IMR-90 (cell line): ENCODE measurements around the gene ANKH. TPM values are rescaled to one million over a fixed set of nuclear protein-coding genes. Genes with fewer than 3 reads are reported as not detected.
A peak's percentile ranks its signal among the peaks of the same experiment; 100 is the strongest.

ENCODE experiments used
- ATAC-seq: fragments of 200-7000 bp; cut with Tn5 transposase; 2 replicates; pipeline ENCODE4 v1.9.1; 2020; ENCODE audit warnings: low read depth, mild to moderate bottlenecking, moderate library complexity
- BruUV-seq: library from RNA; stranded (reverse); fragments of 400-500 nt; replicated peaks from 2 replicates; lab custom pipeline; 2021; lab: Mats Ljungman, UMichigan
- CTCF ChIA-PET: fragments of 300-600 bp; formaldehyde crosslinking; extraction: SDS; loops from one replicate; lab custom pipeline; 2021; ENCODE audit warnings: antibody characterized with exemption; lab: Yijun Ruan, JAX
- POLR2A ChIA-PET: fragments of 300-600 bp; sonication (Branson Sonifier 250); formaldehyde crosslinking; loops from one replicate; lab custom pipeline; 2022; ENCODE audit warnings: antibody characterized with exemption; ENCODE audit not compliant: unreplicated experiment; lab: Charles Lee
- DNase-seq: peaks from one replicate; pipeline ENCODE4 v3.0.0; 2013
- H2AFZ ChIP-seq: replicated peaks from 2 replicates; pipeline ENCODE3; 2013; ENCODE audit warnings: low read length, mild to moderate bottlenecking; ENCODE audit not compliant: poor library complexity
- H2AK5ac ChIP-seq: 2 replicates; pipeline ENCODE4 v1.6.1; 2013; ENCODE audit warnings: low read depth, low read length, inconsistent platforms
- H2AK9ac ChIP-seq: replicated peaks from 2 replicates; pipeline ENCODE3; 2013; ENCODE audit warnings: mild to moderate bottlenecking, low read depth, low read length, moderate library complexity; ENCODE audit not compliant: poor library complexity
- H2BK120ac ChIP-seq: 2 replicates; pipeline ENCODE4 v1.6.1; 2013; ENCODE audit warnings: low read depth, low read length, inconsistent platforms
- H2BK15ac ChIP-seq: 3 replicates; pipeline ENCODE4 v1.6.1; 2013; ENCODE audit warnings: low read depth, low read length, inconsistent platforms
- H2BK20ac ChIP-seq: 2 replicates; pipeline ENCODE4 v1.6.1; 2013; ENCODE audit warnings: low read depth, mild to moderate bottlenecking, inconsistent platforms, low read length, moderate library complexity
- H2BK5ac ChIP-seq: 2 replicates; pipeline ENCODE4 v1.6.1; 2013; ENCODE audit warnings: mild to moderate bottlenecking, low read depth, low read length, inconsistent platforms; ENCODE audit not compliant: poor library complexity, severe bottlenecking
- H3K14ac ChIP-seq: replicated peaks from 2 replicates; pipeline ENCODE4 v1.6.1; 2013; ENCODE audit warnings: low read depth, low read length, inconsistent platforms
- H3K18ac ChIP-seq: 2 replicates; pipeline ENCODE4 v1.6.1; 2013; ENCODE audit warnings: low read depth, low read length, control low read depth
- H3K23ac ChIP-seq: 2 replicates; pipeline ENCODE4 v1.6.1; 2013; ENCODE audit warnings: low read depth, low read length, inconsistent platforms
- H3K27ac ChIP-seq: 2 replicates; pipeline ENCODE4 v1.5.1; 2013; ENCODE audit warnings: mild to moderate bottlenecking, control low read depth, low read length; ENCODE audit not compliant: insufficient read depth
- H3K27me3 ChIP-seq: 2 replicates; pipeline ENCODE4 v1.6.1; 2013; ENCODE audit warnings: low read length; ENCODE audit not compliant: control insufficient read depth, insufficient read depth
- H3K36me3 ChIP-seq: 2 replicates; pipeline ENCODE4 v1.6.1; 2013; ENCODE audit warnings: low read length, mixed read lengths; ENCODE audit not compliant: control insufficient read depth, insufficient read depth
- H3K4ac ChIP-seq: 2 replicates; pipeline ENCODE4 v1.6.1; 2013; ENCODE audit warnings: low read depth, low read length, inconsistent platforms
- H3K4me1 ChIP-seq: 2 replicates; pipeline ENCODE4 v1.6.1; 2013; ENCODE audit warnings: low read length, mixed read lengths; ENCODE audit not compliant: control insufficient read depth, insufficient read depth
- H3K4me2 ChIP-seq: 2 replicates; pipeline ENCODE4 v1.6.1; 2013; ENCODE audit warnings: low read depth, mild to moderate bottlenecking, control low read depth, low read length, moderate library complexity
- H3K4me3 ChIP-seq: 2 replicates; pipeline ENCODE4 v1.5.1; 2013; ENCODE audit warnings: low read depth, mild to moderate bottlenecking, control low read depth, low read length, moderate library complexity; ENCODE audit not compliant: insufficient read depth
- H3K56ac ChIP-seq: 2 replicates; pipeline ENCODE4 v1.6.1; 2013; ENCODE audit warnings: low read length, inconsistent platforms; ENCODE audit not compliant: insufficient read depth; ENCODE audit errors: extremely low read depth
- H3K79me1 ChIP-seq, 2 experiments: 2 replicates each; pipeline ENCODE4 v1.6.1; 2013; ENCODE audit warnings: low read length in 2 of 2, inconsistent platforms in 1 of 2, low read depth in 1 of 2
- H3K9ac ChIP-seq: 2 replicates; pipeline ENCODE4 v1.6.1; 2013; ENCODE audit warnings: low read depth, low read length, control low read depth
- H3K9me1 ChIP-seq: 2 replicates; pipeline ENCODE4 v1.6.1; 2013; ENCODE audit warnings: low read length, inconsistent platforms; ENCODE audit not compliant: insufficient read depth
- H3K9me3 ChIP-seq: 2 replicates; pipeline ENCODE4 v1.6.1; 2013; ENCODE audit warnings: low read length; ENCODE audit not compliant: control insufficient read depth, insufficient read depth
- H4K20me1 ChIP-seq: 2 replicates; pipeline ENCODE4 v1.6.1; 2013; ENCODE audit warnings: low read length, inconsistent platforms; ENCODE audit not compliant: insufficient read depth
- H4K5ac ChIP-seq: 2 replicates; pipeline ENCODE4 v1.6.1; 2013; ENCODE audit warnings: mild to moderate bottlenecking, low read depth, low read length, control low read depth
- H4K8ac ChIP-seq, 2 experiments: 2 replicates each; pipeline ENCODE4 v1.6.1; 2013; ENCODE audit warnings: low read depth in 2 of 2, low read length in 2 of 2, control low read depth in 1 of 2, inconsistent platforms in 1 of 2
- H4K91ac ChIP-seq: 2 replicates; pipeline ENCODE4 v1.6.1; 2013; ENCODE audit warnings: low read depth, low read length, inconsistent platforms; ENCODE audit not compliant: insufficient read depth
- BHLHE40 ChIP-seq: fragments of 150-350 bp; IDR thresholded peaks from 2 replicates; pipeline ENCODE4 v1.6.1; 2016; ENCODE audit warnings: mild to moderate bottlenecking, low read depth, low read length
- CEBPB ChIP-seq: IDR thresholded peaks from 2 replicates; pipeline ENCODE4 v1.6.1; 2012; ENCODE audit warnings: low read depth, low read length, improper control_type of control experiment
- CHD1 ChIP-seq: IDR thresholded peaks from 2 replicates; pipeline ENCODE4 v1.6.1; 2012; ENCODE audit warnings: low read depth, low read length, improper control_type of control experiment
- FOS ChIP-seq: fragments of 150-350 bp; IDR thresholded peaks from 2 replicates; pipeline ENCODE4 v1.6.1; 2016; ENCODE audit warnings: low read depth, low read length
- MAFK ChIP-seq: IDR thresholded peaks from 2 replicates; pipeline ENCODE4 v1.6.1; 2012; ENCODE audit warnings: low read depth, low read length, improper control_type of control experiment
- MXI1 ChIP-seq: IDR thresholded peaks from 2 replicates; pipeline ENCODE4 v1.6.1; 2012; ENCODE audit warnings: low read depth, mild to moderate bottlenecking, low read length, moderate library complexity, borderline replicate concordance
- NFE2L2 ChIP-seq: fragments of 150-350 bp; IDR thresholded peaks from 2 replicates; pipeline ENCODE4 v1.6.1; 2016; ENCODE audit warnings: low read depth, mild to moderate bottlenecking, low read length
- POLR2A ChIP-seq: IDR thresholded peaks from 2 replicates; pipeline ENCODE4 v1.6.1; 2012; ENCODE audit warnings: mild to moderate bottlenecking, low read depth, low read length
- RCOR1 ChIP-seq: IDR thresholded peaks from 2 replicates; pipeline ENCODE4 v1.6.1; 2012; ENCODE audit warnings: mild to moderate bottlenecking, low read length, improper control_type of control experiment; ENCODE audit not compliant: insufficient replicate concordance
- RFX5 ChIP-seq: IDR thresholded peaks from 2 replicates; pipeline ENCODE4 v1.8.0; 2012; ENCODE audit warnings: low read depth, mild to moderate bottlenecking, low read length, moderate library complexity
- WGBS, 2 experiments: methylation state at CpG; one replicate each; pipeline versions ENCODE4 v1.1.5 to v1.1.7; 2013; ENCODE audit warnings: missing lambda C conversion rate in 2 of 2; ENCODE audit not compliant: insufficient read length in 1 of 2; ENCODE audit errors: extremely low coverage in 2 of 2; 5-methylcytosine and 5-hydroxymethylcytosine counted together
- dilution Hi-C: fragments of 300-500 bp; cut with HindIII; formaldehyde crosslinking; loops from one replicate; pipeline ENCODE4 v1.14.3; 2018; ENCODE audit warnings: low sequenced_read_pairs; ENCODE audit not compliant: unreplicated experiment
- in situ Hi-C: fragments of 300-500 bp; cut with MboI; formaldehyde crosslinking; loops from 3 replicates; pipeline ENCODE4 v1.14.3; 2019; ENCODE audit warnings: low sequenced_read_pairs, inconsistent platforms, mixed read lengths
- intact Hi-C: fragments of 100-400 bp; cut with micrococcal nuclease; formaldehyde crosslinking; loops from 2 replicates; pipeline ENCODE4 v1.10.0; 2022
- polyA plus RNA-seq, 3 experiments: library from polyadenylated mRNA; depleted of rRNA; stranded (reverse); fragments of >200 nt; gene quantifications; 2 replicates each; pipeline ENCODE4 v1.2.3, GENCODE V29; 2012; ENCODE audit warnings: low replicate concordance in 1 of 3
- total RNA-seq: library from RNA; depleted of rRNA; stranded (reverse); fragments of >200 nt; gene quantifications from 2 replicates; pipeline ENCODE4 v1.2.3, GENCODE V29; 2012
- TF ChIP-seq, protein P1 (sequence below): conservative IDR thresholded peaks from 2 replicates; pipeline ENCODE4 v1.5.1; 2012; ENCODE audit warnings: mild to moderate bottlenecking, low read depth, low read length, improper control_type of control experiment
- TF ChIP-seq, protein P2 (sequence below): fragments of 150-350 bp; IDR thresholded peaks from 2 replicates; pipeline ENCODE4 v1.6.1; 2017; ENCODE audit warnings: mild to moderate bottlenecking, antibody characterized with exemption, low read length, low read depth
- TF ChIP-seq, protein P3 (sequence below): fragments of 150-350 bp; IDR thresholded peaks from 2 replicates; pipeline ENCODE4 v1.6.1; 2016; ENCODE audit warnings: low read depth, mild to moderate bottlenecking, low read length, moderate library complexity, borderline replicate concordance

Gene ANKH
- total and polyA plus RNA-seq, 2 of the 4 experiments (the other 2 are of a cell fraction), result 5.2 to 17.2 TPM

DNA sequence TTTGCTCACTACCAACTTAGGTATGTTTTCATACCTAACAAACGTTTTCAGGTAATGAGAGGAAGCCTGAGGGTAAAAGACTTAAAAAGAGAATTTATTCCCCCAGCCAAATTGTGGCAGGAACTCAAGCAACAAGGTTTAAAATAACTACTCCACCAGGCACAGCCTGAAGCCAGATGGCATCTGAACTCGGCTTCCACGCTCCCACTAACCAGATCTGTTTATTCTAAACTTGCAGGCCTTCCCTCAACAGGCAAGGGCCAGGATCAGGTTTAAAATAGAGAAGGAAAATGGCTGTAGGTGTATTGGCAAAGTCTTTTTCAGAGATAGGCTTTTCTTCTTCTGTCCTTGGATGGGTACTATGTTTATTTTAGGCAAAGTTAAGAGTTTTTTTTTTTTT is 117.6 kb downstream of the ANKH start:
- intact Hi-C loops, result no loop called here
- 0 out of 2 replicates have a peak, but pooled peaks cover 2% of the 10 kb centered on the region for H3K4me1 ChIP-seq
- in situ Hi-C loops, result no loop called here
- TF ChIP-seq BHLHE40, result no peak
- no peak for TF ChIP-seq POLR2A
- TF ChIP-seq FOS, result no peak
- TF ChIP-seq, protein P1, sequence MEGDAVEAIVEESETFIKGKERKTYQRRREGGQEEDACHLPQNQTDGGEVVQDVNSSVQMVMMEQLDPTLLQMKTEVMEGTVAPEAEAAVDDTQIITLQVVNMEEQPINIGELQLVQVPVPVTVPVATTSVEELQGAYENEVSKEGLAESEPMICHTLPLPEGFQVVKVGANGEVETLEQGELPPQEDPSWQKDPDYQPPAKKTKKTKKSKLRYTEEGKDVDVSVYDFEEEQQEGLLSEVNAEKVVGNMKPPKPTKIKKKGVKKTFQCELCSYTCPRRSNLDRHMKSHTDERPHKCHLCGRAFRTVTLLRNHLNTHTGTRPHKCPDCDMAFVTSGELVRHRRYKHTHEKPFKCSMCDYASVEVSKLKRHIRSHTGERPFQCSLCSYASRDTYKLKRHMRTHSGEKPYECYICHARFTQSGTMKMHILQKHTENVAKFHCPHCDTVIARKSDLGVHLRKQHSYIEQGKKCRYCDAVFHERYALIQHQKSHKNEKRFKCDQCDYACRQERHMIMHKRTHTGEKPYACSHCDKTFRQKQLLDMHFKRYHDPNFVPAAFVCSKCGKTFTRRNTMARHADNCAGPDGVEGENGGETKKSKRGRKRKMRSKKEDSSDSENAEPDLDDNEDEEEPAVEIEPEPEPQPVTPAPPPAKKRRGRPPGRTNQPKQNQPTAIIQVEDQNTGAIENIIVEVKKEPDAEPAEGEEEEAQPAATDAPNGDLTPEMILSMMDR, result no peak
- TF ChIP-seq, protein P2, sequence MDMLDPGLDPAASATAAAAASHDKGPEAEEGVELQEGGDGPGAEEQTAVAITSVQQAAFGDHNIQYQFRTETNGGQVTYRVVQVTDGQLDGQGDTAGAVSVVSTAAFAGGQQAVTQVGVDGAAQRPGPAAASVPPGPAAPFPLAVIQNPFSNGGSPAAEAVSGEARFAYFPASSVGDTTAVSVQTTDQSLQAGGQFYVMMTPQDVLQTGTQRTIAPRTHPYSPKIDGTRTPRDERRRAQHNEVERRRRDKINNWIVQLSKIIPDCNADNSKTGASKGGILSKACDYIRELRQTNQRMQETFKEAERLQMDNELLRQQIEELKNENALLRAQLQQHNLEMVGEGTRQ, result no peak
- TF ChIP-seq, protein P3, sequence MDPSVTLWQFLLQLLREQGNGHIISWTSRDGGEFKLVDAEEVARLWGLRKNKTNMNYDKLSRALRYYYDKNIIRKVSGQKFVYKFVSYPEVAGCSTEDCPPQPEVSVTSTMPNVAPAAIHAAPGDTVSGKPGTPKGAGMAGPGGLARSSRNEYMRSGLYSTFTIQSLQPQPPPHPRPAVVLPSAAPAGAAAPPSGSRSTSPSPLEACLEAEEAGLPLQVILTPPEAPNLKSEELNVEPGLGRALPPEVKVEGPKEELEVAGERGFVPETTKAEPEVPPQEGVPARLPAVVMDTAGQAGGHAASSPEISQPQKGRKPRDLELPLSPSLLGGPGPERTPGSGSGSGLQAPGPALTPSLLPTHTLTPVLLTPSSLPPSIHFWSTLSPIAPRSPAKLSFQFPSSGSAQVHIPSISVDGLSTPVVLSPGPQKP, result no peak
- no peak for TF ChIP-seq CEBPB
- TF ChIP-seq MXI1, result no peak
- no peak for TF ChIP-seq CHD1
- no peak for TF ChIP-seq MAFK
- no peak for TF ChIP-seq RFX5
- no peak for TF ChIP-seq NFE2L2
- TF ChIP-seq RCOR1, result no peak
- H4K91ac ChIP-seq, result no peak overlapping the region
- WGBS, 2 experiments, result no CpG with 5 or more reads among the region's 3 CpGs
- peak; percentile 13 for DNase-seq
- no peak overlapping the region for H3K14ac ChIP-seq
- no peaks in the 10 kb centered on the region for H4K20me1 ChIP-seq
- H3K9ac ChIP-seq, result no peak overlapping the region
- no peaks in the 10 kb centered on the region for H3K27me3 ChIP-seq
- H2AK9ac ChIP-seq, result no peak overlapping the region
- no peak overlapping the region for H3K18ac ChIP-seq
- no peaks in the 10 kb centered on the region for H3K79me1 ChIP-seq
- no peak overlapping the region for H2AFZ ChIP-seq
- no peak overlapping the region for H3K23ac ChIP-seq
- no peak overlapping the region for H2BK5ac ChIP-seq
- H4K8ac ChIP-seq, result no peak overlapping the region
- H3K56ac ChIP-seq, result no peak overlapping the region
- no peak overlapping the region for H3K4me3 ChIP-seq
- H2BK120ac ChIP-seq, result no peak overlapping the region
- CTCF ChIA-PET, result no interaction called here
- H3K4ac ChIP-seq, result no peak overlapping the region
- peaks cover 4% of the 10 kb centered on the region for H3K36me3 ChIP-seq
- H3K9me3 ChIP-seq, result no peaks in the 10 kb centered on the region
- no peak overlapping the region for H2BK20ac ChIP-seq
- ATAC-seq, result no peak
- no peak overlapping the region for H3K27ac ChIP-seq
- dilution Hi-C loops, result no loop called here
- H4K5ac ChIP-seq, result no peak overlapping the region
- peaks cover 8% of the 10 kb centered on the region; the same call in 1 of the 2 replicates for H3K9me1 ChIP-seq
- POLR2A ChIA-PET, result no interaction called here
- H2AK5ac ChIP-seq, result no peak overlapping the region
- H3K4me2 ChIP-seq, result no peak overlapping the region
- H2BK15ac ChIP-seq, result no peak overlapping the region
- BruUV-seq, result no TSS peak
